ENCODE measurements around the gene TMBIM1.
A peak's percentile ranks its signal among the peaks of the same experiment; 100 is the strongest.
"Not testable (repeated sequence)": the region's sequence is repeated elsewhere in the genome, so short reads cannot be mapped to it uniquely, and the experiment has no call there.

Gene TMBIM1

DNA sequence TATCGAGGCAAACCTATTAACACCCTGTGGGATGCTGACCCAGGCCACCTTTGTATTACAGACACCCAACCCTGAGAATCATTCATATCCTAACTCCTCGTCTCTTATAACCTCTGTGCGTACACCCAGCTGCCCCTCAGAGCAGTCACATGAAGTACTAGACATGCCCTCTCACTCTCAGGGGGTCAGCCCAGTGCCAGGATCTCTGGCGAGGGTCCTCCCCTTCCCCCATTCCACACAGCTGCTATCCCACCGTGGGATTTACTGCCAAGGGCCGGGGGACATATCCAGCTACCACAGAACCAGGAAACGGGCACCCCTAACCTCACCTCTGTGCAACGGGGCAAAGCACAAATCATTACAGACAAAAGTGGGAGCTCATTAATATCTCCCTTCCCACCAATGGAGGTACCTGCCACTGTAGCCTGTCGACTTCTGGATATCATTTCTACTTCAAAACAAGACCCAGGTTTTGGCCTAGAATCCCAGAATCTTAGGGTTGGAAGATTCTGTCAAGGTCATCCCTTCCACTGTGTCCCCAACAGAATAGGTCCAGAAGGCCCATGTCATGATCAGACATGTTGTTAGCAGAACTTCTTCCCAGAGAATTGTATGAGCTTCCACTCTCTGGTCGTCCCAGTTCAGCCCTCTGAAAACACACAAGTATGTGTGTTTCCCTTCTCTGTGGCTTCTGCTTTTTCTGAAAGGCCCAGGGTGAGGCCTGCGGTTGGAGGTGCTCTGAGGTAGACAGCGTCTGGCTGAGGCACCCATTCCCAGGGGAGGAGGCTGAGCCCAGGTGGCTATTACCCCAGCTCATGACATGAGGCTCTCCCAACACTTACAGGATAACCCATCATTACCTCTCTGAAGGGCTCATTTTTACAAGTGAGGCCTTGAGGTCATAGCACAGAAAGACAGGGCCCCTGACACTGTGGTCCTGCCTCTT is 1.7 kb downstream of the TMBIM1 start:
- DNase-seq: peak; percentile 29

DNA sequence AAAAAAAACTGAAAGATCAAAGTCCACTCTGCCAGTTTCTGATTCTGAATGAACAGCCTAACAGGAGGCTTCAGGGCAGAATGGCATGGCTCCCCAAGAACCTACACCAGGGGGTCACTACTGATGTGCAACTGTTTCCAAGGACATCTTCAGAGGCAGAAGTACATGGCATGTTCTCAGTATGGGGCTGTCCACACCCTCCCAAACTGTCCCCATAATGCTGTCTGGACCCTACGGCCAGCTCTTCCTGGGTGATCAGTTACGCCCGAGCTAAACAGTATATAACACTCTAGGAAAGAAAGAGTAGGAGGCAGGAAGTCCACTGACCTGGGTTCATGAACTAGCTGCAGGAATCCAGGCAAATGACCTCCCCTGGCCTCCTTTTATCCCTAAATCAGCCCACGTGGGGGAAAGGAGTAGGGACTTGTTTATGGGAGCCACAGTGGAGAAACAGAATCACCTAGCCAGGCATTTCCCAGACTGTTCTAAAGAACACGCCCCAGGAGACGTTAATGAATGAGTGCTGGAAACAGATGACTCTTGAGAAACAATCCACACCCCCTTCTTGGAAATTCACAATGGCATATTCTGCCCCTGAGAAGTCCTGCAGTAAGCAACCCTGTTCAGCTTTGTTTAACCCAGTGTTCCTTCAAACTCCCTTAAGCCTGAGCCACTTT is 2.5 kb downstream of the TMBIM1 start:
- DNase-seq: no peak

DNA sequence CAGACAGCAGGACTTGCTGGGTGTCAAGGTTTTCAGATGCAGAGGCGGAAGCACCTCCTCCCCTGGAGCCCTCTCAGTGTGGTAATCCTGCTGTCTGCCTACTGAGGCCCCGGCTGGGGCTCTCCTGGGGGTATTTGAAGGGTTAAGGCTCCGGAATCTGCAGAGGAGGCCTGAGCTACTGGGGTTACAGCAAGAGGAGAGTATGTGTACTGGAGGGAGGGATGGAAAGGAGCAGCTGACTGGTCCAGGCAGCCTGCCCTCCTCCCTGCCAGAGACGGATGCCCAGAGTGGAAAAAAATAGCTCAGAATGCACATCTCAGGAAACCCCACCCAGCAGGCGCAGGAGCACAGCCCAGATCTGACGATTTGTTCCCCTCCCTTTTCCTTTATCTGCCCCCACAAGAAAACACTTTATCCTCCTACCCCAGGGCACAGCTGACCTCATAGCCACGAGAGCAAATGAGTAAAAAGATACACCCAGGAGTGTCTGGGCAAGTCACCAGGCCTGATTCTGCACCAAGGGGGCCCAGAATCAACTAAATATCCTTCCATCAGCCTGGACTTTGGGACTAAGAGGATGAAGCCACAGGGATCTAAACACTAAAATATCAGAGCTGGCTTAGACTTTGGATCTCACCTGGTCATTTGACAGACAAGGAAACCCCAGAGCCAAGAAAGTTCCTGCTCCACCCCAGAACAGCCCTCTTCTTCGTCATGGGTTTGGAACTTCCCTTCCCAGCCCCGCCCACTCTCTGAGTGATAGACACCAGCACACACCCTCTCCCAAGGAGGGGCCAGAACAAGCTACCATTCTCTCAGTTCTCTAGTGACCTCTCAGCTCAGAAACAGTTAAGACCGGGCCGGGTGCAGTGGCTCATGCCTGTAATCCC is 5.5 kb downstream of the TMBIM1 start:
- peak; percentile 68 for DNase-seq

DNA sequence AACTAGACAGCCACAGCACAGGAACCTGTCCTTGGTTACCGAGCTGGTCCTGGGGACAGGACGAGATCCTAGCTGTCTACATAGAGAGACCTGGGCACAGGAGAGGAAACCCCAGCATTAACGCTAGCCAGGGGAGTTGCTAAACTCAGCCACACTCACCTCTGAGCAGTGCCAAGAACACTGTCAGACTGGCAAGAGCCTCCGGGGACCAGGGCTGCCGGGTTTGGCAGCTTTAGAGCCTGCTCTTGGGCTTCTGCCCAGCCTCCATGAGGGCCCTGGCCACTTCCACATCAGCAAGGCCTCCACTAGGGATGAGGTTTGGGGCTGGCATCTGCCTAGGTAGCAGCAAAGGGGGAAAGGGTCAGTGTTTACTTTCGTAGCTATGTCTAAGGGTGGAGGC is 6.7 kb downstream of the TMBIM1 start:
- DNase-seq: no peak

DNA sequence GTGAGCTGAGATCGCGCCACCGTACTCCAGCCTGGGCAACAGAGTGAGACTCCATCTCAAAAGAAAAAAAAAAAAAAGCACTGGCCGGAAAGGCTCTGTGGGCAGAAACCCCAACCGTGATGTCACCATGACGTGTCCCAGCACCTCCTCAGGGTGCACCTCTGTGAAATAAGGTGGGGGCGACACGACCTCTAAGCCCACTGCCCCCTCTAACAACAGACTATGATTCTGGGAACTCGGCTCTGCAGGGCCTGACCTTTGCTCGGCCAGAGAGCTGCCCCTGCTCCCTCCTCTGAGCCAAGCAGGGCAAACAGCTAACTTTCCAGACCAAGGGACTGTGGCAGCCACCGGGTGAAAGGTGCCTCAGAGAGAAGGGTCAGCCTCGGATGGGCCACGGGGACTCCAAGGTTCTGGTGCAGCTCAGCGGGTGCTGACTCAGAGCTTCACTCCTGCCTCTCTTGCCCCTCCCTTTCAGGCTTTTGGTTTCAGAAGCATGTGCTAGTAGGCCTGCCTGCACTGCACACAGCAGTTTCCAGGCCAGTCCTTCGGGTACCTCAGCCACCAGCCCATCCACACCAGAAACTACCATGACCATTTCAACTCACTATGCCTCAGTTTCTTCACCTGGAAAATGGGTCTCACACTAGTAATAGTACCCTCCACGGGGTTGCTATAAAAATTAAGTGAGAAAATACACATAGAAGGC is 8.0 kb downstream of the TMBIM1 start:
- DNase-seq: peak; percentile 49

DNA sequence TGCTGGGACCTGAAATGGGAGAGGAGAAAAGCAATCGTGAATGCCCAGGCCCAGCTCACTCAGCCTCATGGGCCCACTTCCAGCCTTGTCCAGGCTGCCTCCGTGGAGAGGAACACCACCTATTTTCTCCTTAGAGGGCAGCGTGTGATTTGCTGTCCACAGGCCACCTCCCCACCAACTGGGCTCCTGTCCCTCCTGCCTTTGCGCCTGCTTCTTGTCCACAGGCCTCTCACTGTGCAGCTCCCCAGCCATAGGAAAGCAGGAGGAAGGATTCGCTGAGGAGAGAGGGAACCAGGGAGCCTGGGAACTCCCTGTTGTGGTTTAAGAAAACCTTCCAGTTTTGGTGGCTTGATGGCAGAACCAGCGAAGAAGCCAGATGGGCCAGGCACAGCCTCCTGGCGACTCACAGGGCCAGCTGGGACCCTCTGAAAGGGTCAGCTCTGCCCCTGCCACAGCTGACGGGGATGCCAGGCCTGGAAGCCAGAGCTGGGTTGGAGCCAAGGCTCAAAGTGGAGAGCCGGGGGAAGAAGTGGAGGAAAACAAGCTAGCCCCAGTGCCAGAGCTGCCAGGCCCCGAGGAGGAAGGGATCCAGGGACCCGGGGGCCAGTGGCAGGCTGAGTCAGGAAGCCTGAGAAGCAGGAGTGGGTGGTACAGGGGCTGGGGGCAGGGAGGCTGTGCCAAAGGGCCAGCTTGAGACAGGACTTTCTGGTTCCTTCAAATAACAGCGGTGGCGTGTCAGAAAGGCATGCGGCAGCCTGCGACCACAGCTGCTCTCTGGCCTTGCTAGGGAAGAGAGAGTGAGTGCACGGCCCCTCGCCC is 9.9 kb downstream of the TMBIM1 start:
- DNase-seq: no peak

DNA sequence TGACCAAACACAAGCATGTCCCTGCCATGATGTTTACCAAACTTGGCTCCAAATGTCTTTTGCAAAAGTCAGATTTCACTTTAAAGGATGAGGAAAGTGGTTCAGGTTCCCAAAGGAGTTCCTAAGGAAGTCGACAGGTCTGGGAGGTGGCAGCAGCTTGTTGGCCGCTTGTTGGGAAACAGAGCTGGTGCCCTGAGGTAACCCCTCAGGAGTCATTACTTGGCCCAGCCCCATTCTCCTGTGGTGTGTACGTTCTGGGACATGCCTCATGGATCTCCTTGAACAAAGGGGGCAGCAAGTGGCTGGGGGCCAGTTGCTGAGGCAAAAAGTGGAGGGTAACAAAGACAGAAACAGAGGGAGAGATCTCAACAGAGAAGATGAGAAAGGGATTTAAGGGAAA is 10.9 kb downstream of the TMBIM1 start:
- DNase-seq: no peak

DNA sequence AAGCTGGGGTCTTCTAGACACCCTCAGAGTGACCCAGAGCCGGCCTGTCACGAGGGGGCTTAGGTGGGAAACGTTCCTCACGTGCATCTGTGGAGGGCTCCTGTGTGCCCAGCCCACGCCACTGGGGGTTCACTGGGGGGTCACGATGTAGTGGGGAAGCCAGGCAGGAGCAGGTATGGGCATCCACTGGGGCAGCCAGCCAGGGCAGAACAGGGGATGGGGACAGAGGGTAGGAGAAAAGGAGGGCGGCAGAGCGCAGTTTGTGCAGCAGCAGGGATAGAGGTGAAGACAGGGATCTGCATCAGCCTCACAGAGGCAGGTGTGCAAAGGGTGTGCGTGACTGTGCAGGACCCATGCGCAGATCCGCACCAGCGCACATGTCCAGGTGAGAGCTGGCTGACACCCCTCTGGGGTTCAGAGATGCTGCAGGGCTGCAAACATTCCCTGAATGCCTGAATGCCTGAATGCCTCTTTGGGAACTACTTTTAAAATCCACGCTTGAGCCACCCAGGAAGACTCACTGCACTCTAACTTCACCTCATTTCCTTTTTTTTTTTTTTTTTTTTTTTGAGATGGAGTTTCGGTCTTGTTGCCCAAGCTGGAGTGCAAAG is 11.9 kb downstream of the TMBIM1 start:
- DNase-seq: no peak

DNA sequence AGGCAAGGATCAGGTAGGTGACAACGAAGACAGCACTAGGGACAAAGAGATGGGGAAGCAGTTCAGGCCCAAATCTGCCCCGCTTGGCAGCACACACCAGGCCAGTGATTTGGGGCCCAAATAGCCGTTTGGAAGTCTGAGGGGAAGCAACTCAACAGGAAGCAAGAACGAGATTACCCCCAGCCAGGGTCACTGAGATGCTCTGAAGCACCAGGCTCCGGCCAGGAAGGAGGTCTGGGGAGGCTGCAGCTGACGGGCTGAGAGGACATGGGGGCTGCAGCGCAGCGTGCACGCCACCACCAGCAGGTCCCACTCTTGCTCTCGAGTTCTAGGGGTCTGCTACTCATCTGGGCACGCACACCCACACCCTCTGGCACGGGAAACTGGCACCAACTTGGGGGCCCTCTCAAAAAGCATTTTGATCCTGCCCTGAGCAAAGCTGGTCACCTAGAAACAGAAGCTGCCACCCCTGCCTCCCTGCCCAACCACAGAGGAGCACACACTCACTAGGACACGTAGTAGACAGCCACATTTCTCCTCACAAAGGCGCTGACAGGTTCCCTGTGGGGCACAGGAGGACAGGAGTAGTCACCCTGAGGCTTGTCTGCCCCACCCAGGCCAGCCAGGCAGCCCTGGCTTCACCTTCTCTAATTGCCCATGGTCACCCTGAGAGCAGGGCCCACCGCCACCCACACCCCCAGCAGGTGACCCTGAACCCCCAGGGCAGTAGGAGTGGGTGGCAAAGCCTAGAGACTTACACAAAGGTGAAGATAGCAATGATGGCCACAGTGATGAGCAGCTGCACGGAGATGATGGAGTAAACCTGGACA is 13.6 kb downstream of the TMBIM1 start:
- DNase-seq: no peak

DNA sequence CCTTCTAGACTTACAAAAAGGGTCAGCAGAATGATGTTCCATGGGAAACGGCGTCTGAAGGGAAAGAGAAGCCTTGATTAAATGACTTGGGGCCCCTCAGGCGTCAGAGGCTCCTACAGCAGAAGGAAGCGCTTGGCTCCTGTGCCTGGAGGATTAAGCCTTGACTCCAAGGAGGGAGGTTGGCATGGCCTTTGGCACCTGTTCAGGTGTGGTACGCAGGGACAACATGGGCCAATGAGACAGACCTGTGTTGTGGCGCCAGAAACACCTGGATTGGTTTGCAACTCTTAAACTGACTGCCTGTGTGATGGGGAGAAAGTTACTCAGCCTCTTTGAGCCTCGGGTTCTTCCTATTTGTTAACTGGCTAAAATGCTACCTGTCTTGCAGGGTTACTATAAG is 14.4 kb downstream of the TMBIM1 start:
- DNase-seq: no peak

DNA sequence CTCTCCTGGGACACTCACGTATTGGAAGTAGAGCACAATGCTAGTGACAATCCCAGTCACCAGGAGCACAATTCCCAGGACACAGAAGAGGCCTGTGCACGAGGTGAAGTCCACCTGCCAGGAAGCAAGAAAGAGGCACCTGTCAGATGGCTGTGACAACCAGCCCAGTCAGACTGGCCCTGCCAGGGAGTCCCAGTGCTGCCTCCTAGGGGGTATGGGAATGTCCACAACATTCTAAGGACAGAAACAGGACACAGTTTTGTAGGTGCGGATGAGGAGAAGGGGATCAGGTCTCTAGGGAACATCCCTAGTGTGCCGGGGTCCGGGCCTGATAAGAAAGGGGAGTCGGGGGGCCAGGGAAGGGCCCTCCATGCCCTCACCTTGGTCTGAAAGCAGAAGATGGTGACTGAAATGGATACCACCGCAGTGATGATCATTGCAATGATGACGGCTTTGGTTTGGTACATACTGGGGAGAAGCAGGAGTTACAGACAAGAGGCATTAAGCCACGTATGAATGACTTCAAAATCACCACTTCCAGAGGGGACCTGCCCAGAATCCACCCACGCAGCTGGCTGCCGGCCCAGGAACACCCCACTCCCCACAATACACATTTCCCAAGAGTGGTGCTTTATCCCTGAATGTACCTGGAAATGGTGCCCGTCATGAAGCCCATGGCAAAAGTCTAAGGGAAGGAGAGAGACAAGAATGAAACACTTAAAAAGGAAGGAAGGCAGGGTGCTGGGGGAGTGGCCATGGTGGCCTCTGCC is 15.1 kb downstream of the TMBIM1 start:
- DNase-seq: no peak

DNA sequence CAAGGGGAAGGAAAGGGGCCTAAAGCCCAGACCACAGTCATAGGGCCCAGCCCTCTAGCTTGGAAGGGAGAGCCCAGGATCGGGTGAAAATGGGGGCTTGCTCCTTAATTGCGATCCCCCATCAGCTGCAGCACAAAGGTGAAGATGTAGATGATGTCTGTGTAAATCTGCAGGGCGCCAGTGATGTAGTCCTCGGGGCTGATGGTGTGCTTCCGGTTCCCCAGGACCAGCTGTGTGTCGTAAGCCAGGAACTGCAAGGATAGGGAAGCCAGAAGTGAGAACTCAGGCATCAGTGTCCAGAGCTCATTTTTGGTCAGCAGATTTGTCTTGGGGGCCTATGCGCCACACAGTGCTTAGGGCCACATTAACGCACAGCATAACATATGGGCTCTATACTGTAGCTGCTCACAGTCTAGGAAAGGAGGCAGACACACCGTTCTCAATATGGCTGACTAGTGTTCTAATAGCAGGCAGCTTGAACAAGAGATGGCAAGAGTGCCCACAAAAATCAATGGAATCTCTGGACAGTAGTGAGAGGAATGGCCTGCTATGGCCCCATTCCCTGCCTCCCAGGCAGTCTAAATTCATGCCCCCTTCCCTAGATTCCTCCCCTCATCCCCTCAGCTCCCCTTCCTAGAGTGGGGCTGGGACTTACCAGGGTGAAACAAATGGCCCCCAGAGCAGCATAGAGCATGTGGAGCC is 16.8 kb downstream of the TMBIM1 start:
- DNase-seq: no peak

DNA sequence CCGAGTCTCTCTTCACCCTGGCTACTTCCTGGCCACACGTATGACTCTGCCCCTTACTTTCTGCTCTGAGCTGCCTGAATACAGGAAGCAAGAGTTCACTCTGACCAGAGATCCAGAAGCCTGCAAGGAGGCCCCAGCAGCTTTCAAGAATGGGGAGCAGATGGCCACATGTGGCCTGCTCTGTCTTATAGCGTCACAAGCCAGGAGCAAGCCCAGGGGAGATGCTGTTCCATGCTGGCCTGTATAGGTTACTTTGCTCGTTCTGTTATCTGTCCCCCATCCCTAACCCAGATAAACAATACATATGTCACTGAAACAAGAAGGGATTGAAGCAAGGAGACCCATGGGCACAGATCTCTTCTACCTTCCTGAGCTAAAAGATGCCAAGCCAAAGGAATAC is 17.7 kb downstream of the TMBIM1 start:
- DNase-seq: no peak

DNA sequence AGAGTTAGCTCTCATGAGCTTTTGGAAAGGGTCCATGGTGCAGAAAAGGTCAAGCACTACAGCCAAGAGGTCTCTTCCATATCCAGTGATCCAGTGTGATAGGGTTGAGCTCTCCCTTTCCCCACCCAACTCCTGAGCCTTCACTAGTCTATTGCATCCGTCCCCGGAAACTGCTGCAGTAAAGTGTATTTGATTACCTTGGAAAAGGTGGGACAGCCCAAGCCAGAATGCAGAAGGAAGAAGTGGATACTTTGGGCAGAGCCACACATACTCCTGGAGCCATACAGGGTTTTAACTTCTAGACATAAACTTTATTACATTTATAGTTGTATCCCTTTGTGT is 18.4 kb downstream of the TMBIM1 start:
- no peak for DNase-seq

DNA sequence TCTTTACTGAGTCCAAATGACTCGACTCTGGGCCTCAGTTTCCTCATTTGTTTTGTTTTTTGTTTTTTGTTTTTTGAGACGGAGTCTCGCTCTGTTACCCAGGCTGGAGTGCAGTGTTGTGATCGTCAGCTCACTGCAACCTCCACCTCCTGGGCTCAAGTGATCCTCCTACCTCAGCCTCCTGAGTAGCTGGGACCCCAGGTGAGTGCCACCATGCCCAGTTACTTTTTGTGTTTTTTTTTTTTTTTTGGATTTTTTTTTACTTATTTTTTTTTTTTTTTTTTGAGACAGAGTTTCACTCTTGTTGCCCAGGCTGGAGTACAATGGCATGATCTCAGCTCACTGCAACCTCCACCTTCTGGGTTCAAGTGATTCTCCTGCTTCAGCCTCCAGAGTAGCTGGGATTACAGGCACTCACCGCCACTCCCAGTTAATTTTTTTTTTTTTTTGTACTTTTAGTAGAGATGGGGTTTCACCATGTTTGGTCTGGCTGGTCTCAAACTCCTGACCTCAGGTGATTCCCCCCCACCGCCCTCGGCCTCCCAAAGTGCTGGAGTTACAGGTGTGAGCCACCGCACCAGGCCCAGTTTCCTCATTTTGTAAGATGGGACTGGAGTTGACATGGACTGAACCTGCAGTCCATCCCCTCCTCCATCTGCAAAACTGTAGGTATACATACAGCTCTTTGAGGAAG is 18.9 kb downstream of the TMBIM1 start:
- not testable (repeated sequence) for DNase-seq

DNA sequence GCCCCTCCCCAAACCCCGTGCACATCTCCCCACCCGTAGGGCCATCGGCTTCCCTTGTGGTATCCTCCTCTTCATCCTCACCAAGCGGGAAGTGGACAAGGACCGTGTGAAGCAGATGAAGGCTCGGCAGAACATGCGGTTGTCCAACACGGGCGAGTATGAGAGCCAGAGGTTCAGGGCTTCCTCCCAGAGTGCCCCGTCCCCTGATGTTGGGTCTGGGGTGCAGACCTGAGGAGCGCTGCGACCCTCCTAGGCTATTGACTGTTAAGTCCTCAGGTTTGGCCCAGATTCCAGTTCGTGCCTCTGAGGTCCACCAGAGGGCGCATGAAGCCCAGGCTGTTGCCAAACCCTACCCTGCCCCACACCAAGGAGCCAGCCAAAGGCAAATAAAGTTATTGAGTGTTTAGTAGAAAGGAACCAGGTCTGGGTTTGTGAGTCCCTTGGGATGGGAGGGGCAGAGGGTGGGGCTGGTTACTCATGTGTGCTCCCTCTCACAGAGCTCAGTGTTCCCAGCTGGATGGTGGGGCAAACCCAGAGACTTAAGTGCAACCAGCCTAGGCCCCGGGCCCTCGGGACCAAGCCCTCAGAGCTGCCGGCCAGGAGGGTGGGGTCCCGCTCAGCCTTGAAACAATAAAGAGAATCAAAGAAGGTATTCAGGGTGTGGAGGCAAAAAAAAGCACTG is 19.6 kb downstream of the TMBIM1 start:
- DNase-seq: peak; percentile 70

DNA sequence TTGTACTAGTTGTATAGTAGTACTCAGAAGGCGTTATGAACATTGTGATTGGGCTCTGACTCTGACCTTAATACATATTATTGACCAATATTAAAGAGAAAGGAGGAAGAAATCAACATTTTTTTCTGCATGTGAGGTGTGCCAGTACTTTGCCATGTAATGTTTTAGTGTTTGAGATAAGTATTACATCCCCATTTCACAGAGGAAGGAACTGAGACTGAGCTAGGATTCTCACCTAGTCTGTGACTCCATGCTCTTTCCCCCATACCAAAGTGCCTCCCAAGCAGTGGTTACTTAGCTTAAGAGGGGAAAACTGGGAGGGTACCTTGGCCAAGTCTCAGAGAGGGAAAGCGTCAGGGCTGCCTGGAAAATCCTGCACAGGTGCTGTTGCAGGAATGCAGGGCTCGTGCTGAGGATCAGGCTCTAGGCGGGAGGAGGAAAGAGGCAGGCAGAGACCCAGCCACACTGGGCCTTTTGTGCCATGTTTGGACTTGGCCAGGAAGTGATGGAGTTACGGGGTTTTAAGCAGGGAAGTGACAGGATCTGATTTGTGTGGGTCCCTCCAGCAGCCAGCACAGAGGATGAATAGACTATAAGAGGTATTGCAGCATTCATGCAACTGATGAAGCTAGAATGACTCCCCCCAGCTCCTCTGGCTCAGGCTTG is 20.3 kb downstream of the TMBIM1 start:
- DNase-seq: no peak
